GM19372 (cell line): ENCODE results near the gene TRIM47.
"Not testable (repeated sequence)": the region's sequence is repeated elsewhere in the genome, so short reads cannot be mapped to it uniquely, and the experiment has no call there.

Experiments
- ATAC-seq: cut with Tn5 transposase; IDR thresholded peaks from one replicate; pipeline ENCODE4 v1.9.1; 2021; ENCODE audit warnings: mild to moderate bottlenecking, low read depth, moderate library complexity; ENCODE audit not compliant: unreplicated experiment

TRIM47 gene

DNA sequence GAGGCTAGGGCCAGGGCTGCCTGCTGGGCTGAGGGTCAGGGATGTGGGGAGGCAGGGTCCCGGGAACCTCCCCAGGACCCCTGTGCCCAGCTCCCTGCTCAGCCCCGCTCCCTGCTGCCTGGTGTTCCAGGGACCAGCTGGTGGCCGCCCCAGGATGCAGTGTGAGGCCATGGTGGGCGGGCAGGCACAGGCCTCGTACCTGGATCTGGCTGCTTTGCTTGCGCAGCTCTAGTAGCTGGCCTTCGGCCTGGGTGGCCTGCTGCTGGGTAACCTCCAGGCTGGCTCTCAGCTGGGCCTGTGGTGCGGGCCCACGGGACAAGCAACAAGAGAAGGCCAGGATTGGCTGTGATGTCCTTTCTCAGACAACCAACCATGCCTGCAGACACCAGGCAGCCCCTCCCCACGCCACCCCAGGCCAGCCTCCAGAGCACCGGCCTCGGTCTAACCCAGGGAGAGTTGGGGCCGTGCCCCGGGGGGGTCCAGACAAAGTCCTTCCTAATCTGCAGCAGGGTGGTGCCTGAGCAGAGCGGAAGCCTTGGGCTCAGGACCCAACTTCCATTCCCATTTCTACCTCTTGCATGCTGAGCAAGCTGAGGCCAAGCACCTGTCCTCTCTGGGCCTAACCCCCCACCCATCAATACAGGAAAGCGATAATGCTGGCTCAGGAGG is 14.3 kb upstream of the TRIM47 start:
- ATAC-seq, result no peak

DNA sequence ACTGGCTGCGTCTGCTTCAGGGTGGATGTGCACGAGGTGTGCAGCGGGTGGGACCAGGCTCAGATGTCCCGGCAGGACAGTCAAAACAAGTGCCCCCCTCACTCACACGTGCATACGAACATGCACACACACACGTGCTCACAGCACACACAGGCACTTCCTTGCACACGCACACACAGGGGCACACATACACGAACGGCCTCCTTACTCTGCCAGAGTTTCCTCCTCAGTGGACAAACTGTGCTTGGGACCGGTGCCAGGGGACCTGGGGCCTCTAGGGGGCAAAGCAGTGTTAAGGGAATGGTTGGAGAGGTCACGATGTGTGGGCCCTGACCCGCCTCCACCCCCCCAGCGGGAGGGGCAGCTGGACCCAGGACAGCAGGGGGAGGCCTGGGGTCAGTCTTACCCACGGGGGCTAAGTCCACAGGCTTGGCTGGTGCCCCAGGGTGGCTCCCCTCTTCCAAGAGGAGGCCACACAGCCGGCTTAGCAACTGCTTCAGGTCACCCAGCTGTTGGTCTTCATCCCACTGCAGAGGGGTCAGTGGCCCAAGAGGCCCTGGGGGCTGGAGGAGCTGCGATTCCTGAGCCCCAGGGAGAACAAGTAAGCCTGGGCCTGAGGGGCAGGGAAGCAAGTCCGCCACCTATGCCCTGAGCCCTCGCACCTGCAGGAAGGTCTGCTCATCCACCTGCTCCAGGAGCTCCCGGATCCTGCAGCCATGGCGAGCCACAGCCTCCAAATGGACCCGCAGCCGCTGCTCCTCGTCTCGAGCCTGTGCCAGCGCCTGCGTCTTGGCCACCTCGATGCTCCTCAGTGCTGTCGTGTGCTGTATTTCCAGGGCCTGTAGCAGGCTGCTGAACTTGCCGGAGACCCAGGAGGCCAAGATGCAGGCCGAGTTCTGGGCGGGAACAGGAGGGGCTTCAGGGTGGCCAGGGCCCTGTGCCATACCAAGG is 13.5 kb upstream of the TRIM47 start:
- ATAC-seq, result no peak

GRCh38 chr17:75891022-75891604 is 12.7 kb upstream of the TRIM47 start:
- no peak for ATAC-seq

DNA sequence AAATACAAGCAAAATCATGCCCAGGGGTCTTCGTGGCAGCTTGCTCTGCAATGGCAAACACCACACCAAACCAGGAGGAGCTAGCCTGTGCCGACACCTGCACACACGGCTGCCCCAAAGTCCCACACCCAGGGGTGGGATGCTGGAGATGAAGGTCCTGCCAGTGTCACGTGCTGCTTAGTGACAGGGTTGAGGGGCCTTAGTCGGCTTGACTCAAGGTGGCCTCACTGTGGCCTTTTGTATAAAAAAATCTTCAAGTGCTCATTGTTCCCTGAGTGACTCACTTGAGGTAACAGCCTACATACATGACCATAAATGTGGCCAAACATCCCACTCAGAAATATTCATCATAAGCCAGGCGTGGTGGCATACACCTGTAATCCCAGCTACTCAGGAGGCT is 11.1 kb upstream of the TRIM47 start:
- ATAC-seq, result no peak

- ATAC-seq, result no peak
These were observed 10.1 kb upstream of the TRIM47 start for GRCh38 chr17:75888484-75888883.

GRCh38 chr17:75885860-75886259 is 7.5 kb upstream of the TRIM47 start:
- ATAC-seq, result not testable (repeated sequence)

DNA sequence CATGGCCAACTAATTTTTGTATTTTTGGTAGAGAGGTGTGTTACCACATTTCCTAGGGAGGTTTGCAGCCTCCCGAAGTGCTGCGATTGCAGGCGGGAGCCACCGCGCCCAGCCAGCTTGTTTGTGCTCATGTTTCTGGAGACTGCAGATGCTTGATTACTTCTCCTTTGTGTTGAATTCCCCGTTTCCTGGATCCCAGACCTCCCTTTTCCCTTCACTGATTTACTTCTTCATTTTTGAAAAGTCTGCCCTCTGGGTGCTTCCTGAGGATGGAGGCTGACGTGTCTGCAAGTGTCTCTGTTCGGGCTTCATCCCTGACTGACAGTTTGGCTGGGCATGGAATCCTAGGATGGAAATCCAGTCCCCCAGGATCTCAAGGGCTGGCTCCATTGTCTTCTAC is 7.0 kb upstream of the TRIM47 start:
- no peak for ATAC-seq

DNA sequence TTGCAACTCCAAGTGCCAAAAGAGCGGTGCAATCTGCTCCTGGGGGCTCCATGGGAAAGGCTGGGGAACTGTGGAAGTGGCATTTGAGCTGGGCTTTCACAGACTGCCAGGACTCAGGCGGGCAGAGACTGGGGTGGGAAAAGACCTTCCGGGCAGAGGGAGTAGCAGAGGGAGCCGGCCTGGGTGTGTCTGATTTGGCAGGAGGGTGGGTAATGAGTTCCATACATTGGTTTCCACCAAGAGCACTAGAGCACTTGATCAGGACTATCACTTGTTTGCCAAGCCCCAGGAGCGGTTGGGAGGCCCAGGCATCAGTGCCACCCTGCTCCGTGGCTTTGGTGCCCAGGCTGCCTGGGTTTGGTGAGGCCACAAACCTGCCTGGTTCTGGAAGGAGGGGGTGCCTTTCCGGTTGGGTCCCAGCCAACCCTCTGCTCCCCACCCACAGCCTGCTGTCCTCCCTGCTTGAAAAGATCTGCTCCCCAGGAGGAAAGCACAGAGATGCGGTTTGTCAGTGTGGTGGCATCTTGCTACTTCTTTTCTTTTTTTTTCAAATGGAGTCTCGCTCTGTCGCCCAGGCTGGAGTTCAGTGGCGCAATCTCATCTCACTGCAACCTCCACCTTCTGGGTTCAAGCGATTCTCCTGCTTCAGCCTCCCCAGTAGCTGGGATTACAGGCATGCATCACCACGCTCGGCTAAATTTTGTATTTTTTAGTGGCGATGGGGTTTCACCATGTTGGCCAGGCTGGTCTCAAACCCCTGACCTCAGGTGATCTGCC is 3.5 kb upstream of the TRIM47 start:
- ATAC-seq, result no peak

DNA sequence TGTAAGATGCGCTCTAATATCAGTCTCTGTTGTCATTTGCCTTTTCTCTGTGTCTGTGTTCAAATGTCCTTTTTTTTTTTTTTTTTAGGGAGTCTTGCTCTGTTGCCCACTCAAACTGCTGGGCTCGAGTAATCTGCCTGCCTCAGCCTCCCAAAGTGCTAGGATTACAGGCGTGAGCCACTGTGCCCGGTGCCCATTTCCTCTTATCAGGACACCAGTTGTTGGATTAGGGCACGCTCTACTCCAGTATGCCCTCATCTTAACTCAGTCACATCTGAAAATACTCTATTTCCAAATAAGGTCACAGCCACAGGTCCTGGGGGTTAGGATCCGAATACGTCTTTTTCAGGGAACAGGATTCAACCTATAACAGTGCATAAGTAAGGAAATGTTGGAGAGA is 1.9 kb upstream of the TRIM47 start:
- no peak for ATAC-seq

- no peak for ATAC-seq
These were observed 618 bp downstream of the TRIM47 start for GRCh38 chr17:75877752-75878173.

DNA sequence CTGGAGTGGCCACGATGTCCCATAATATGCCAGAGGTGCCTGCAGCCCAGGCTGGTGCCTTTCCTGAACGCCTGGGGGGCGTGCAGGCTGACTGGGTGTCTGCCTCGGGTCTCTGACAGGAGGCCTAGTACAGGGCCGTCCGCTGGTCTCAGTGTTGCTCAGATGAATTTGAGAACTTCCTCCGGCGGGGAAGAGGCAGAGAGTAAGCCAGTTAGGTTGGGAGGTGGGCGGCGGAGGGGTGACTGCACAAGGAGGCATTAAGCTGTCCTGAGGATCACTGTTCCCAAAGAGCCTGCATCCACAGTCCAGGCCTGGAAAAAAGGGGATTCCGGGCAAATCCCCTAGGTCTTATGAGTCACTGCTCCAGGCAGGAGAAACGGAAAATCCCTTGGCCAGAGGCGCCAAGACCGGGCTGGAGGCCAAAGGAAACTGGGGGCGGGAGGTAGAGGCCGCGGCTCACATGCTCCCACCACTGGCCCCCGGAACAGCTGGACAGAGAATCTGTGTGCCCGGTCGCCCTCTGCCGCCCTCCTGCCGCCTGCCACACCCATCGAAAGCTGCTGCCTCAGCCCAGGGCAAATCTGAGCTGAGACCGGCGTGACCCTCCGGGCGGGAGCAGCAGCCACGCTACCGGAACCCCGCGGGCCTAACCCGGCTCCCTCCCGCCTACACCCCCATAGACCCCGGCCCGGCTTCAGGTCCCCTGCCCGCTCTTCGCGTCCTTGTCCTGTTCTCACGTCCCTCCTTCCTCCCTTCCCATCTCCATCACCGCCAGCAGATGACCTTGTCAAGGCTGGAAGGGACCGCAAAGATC is 1.2 kb downstream of the TRIM47 start:
- ATAC-seq, result no peak

GRCh38 chr17:75876190-75876937 is 2.0 kb downstream of the TRIM47 start:
- ATAC-seq, result no peak

DNA sequence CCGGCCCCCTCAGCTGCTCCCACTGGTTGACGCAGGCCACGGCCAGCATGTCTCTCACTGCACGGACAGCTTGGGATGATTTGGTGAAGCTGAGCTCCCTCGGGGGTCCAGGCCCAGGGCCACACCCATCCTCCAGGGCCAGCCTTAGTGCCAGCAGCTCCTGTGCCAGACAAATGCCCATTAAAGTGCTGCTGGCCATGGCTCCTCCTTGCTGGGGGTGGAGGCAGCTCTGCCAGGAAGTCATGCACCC is 2.5 kb downstream of the TRIM47 start:
- no peak for ATAC-seq

DNA sequence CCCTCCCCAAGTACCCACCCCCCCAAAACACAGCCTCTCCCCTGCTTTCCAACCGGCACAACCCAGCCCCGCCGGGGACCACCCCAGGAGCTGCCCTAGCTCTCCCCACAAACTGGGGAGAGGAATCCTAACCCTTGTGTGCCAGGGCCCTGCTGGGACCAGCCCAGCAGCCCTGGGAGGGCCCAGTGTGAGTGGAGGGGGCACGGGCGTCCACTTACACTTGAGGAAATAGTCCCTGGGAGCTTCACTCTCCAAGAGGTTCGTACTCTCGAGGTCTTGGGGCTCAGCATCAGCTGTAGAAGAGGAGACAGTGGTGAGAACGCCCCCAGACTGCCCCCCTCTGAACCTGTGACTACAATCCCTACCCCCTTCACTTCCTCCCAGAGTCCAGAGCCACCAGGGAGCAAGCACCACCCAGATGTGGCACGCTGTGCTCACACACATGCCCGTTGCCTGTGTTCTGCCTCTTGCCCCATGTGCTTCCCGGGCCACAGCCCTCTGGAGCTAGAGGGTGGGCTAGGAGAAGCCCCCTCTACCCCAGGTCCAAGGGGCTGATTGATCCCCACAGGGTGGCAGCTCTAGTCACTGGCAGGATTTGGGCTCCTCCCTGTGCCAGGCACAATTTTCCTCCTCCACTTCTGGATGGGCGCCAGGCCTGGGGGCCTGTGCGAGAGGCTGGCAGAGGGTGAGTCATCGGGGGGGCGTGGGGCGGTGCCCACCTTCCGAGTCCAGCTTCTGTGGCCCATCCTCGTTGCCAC is 3.0 kb downstream of the TRIM47 start:
- no peak for ATAC-seq

GRCh38 chr17:75874323-75875181 is 3.8 kb downstream of the TRIM47 start:
- ATAC-seq, result no peak

GRCh38 chr17:75873587-75874322 is 4.6 kb downstream of the TRIM47 start:
- ATAC-seq, result no peak
